IMR-90 (cell line): Measurements from ENCODE around the gene NTSR1. TPM values are rescaled to one million over a fixed set of nuclear protein-coding genes. Genes with fewer than 3 reads are reported as not detected.

Experiments
- ATAC-seq: fragments of 200-7000 bp; cut with Tn5 transposase; 2 replicates; pipeline ENCODE4 v1.9.1; 2020; ENCODE audit warnings: low read depth, mild to moderate bottlenecking, moderate library complexity
- BruUV-seq: library from RNA; stranded (reverse); fragments of 400-500 nt; replicated peaks from 2 replicates; lab custom pipeline; 2021; lab: Mats Ljungman, UMichigan
- CTCF ChIA-PET: fragments of 300-600 bp; formaldehyde crosslinking; extraction: SDS; loops from one replicate; lab custom pipeline; 2021; ENCODE audit warnings: antibody characterized with exemption; lab: Yijun Ruan, JAX
- POLR2A ChIA-PET: fragments of 300-600 bp; sonication (Branson Sonifier 250); formaldehyde crosslinking; loops from one replicate; lab custom pipeline; 2022; ENCODE audit warnings: antibody characterized with exemption; ENCODE audit not compliant: unreplicated experiment; lab: Charles Lee
- DNase-seq: peaks from one replicate; pipeline ENCODE4 v3.0.0; 2013
- H2AFZ ChIP-seq: replicated peaks from 2 replicates; pipeline ENCODE3; 2013; ENCODE audit warnings: low read length, mild to moderate bottlenecking; ENCODE audit not compliant: poor library complexity
- H2AK5ac ChIP-seq: 2 replicates; pipeline ENCODE4 v1.6.1; 2013; ENCODE audit warnings: low read depth, low read length, inconsistent platforms
- H2AK9ac ChIP-seq: replicated peaks from 2 replicates; pipeline ENCODE3; 2013; ENCODE audit warnings: mild to moderate bottlenecking, low read depth, low read length, moderate library complexity; ENCODE audit not compliant: poor library complexity
- H2BK120ac ChIP-seq: 2 replicates; pipeline ENCODE4 v1.6.1; 2013; ENCODE audit warnings: low read depth, low read length, inconsistent platforms
- H2BK15ac ChIP-seq: 3 replicates; pipeline ENCODE4 v1.6.1; 2013; ENCODE audit warnings: low read depth, low read length, inconsistent platforms
- H2BK20ac ChIP-seq: 2 replicates; pipeline ENCODE4 v1.6.1; 2013; ENCODE audit warnings: low read depth, mild to moderate bottlenecking, inconsistent platforms, low read length, moderate library complexity
- H2BK5ac ChIP-seq: 2 replicates; pipeline ENCODE4 v1.6.1; 2013; ENCODE audit warnings: mild to moderate bottlenecking, low read depth, low read length, inconsistent platforms; ENCODE audit not compliant: poor library complexity, severe bottlenecking
- H3K14ac ChIP-seq: replicated peaks from 2 replicates; pipeline ENCODE4 v1.6.1; 2013; ENCODE audit warnings: low read depth, low read length, inconsistent platforms
- H3K18ac ChIP-seq: 2 replicates; pipeline ENCODE4 v1.6.1; 2013; ENCODE audit warnings: low read depth, low read length, control low read depth
- H3K23ac ChIP-seq: 2 replicates; pipeline ENCODE4 v1.6.1; 2013; ENCODE audit warnings: low read depth, low read length, inconsistent platforms
- H3K27ac ChIP-seq: 2 replicates; pipeline ENCODE4 v1.5.1; 2013; ENCODE audit warnings: mild to moderate bottlenecking, control low read depth, low read length; ENCODE audit not compliant: insufficient read depth
- H3K27me3 ChIP-seq: 2 replicates; pipeline ENCODE4 v1.6.1; 2013; ENCODE audit warnings: low read length; ENCODE audit not compliant: control insufficient read depth, insufficient read depth
- H3K36me3 ChIP-seq: 2 replicates; pipeline ENCODE4 v1.6.1; 2013; ENCODE audit warnings: low read length, mixed read lengths; ENCODE audit not compliant: control insufficient read depth, insufficient read depth
- H3K4ac ChIP-seq: 2 replicates; pipeline ENCODE4 v1.6.1; 2013; ENCODE audit warnings: low read depth, low read length, inconsistent platforms
- H3K4me1 ChIP-seq: 2 replicates; pipeline ENCODE4 v1.6.1; 2013; ENCODE audit warnings: low read length, mixed read lengths; ENCODE audit not compliant: control insufficient read depth, insufficient read depth
- H3K4me2 ChIP-seq: 2 replicates; pipeline ENCODE4 v1.6.1; 2013; ENCODE audit warnings: low read depth, mild to moderate bottlenecking, control low read depth, low read length, moderate library complexity
- H3K4me3 ChIP-seq: 2 replicates; pipeline ENCODE4 v1.5.1; 2013; ENCODE audit warnings: low read depth, mild to moderate bottlenecking, control low read depth, low read length, moderate library complexity; ENCODE audit not compliant: insufficient read depth
- H3K56ac ChIP-seq: 2 replicates; pipeline ENCODE4 v1.6.1; 2013; ENCODE audit warnings: low read length, inconsistent platforms; ENCODE audit not compliant: insufficient read depth; ENCODE audit errors: extremely low read depth
- H3K79me1 ChIP-seq, 2 experiments: 2 replicates each; pipeline ENCODE4 v1.6.1; 2013; ENCODE audit warnings: low read length in 2 of 2, inconsistent platforms in 1 of 2, low read depth in 1 of 2
- H3K9ac ChIP-seq: 2 replicates; pipeline ENCODE4 v1.6.1; 2013; ENCODE audit warnings: low read depth, low read length, control low read depth
- H3K9me1 ChIP-seq: 2 replicates; pipeline ENCODE4 v1.6.1; 2013; ENCODE audit warnings: low read length, inconsistent platforms; ENCODE audit not compliant: insufficient read depth
- H3K9me3 ChIP-seq: 2 replicates; pipeline ENCODE4 v1.6.1; 2013; ENCODE audit warnings: low read length; ENCODE audit not compliant: control insufficient read depth, insufficient read depth
- H4K20me1 ChIP-seq: 2 replicates; pipeline ENCODE4 v1.6.1; 2013; ENCODE audit warnings: low read length, inconsistent platforms; ENCODE audit not compliant: insufficient read depth
- H4K5ac ChIP-seq: 2 replicates; pipeline ENCODE4 v1.6.1; 2013; ENCODE audit warnings: mild to moderate bottlenecking, low read depth, low read length, control low read depth
- H4K8ac ChIP-seq, 2 experiments: 2 replicates each; pipeline ENCODE4 v1.6.1; 2013; ENCODE audit warnings: low read depth in 2 of 2, low read length in 2 of 2, control low read depth in 1 of 2, inconsistent platforms in 1 of 2
- H4K91ac ChIP-seq: 2 replicates; pipeline ENCODE4 v1.6.1; 2013; ENCODE audit warnings: low read depth, low read length, inconsistent platforms; ENCODE audit not compliant: insufficient read depth
- BHLHE40 ChIP-seq: fragments of 150-350 bp; IDR thresholded peaks from 2 replicates; pipeline ENCODE4 v1.6.1; 2016; ENCODE audit warnings: mild to moderate bottlenecking, low read depth, low read length
- CEBPB ChIP-seq: IDR thresholded peaks from 2 replicates; pipeline ENCODE4 v1.6.1; 2012; ENCODE audit warnings: low read depth, low read length, improper control_type of control experiment
- CHD1 ChIP-seq: IDR thresholded peaks from 2 replicates; pipeline ENCODE4 v1.6.1; 2012; ENCODE audit warnings: low read depth, low read length, improper control_type of control experiment
- FOS ChIP-seq: fragments of 150-350 bp; IDR thresholded peaks from 2 replicates; pipeline ENCODE4 v1.6.1; 2016; ENCODE audit warnings: low read depth, low read length
- MAFK ChIP-seq: IDR thresholded peaks from 2 replicates; pipeline ENCODE4 v1.6.1; 2012; ENCODE audit warnings: low read depth, low read length, improper control_type of control experiment
- MAZ ChIP-seq: IDR thresholded peaks from 2 replicates; pipeline ENCODE4 v1.6.1; 2012; ENCODE audit warnings: low read depth, mild to moderate bottlenecking, low read length, improper control_type of control experiment, moderate library complexity, borderline replicate concordance
- MXI1 ChIP-seq: IDR thresholded peaks from 2 replicates; pipeline ENCODE4 v1.6.1; 2012; ENCODE audit warnings: low read depth, mild to moderate bottlenecking, low read length, moderate library complexity, borderline replicate concordance
- NFE2L2 ChIP-seq: fragments of 150-350 bp; IDR thresholded peaks from 2 replicates; pipeline ENCODE4 v1.6.1; 2016; ENCODE audit warnings: low read depth, mild to moderate bottlenecking, low read length
- POLR2A ChIP-seq: IDR thresholded peaks from 2 replicates; pipeline ENCODE4 v1.6.1; 2012; ENCODE audit warnings: mild to moderate bottlenecking, low read depth, low read length
- RCOR1 ChIP-seq: IDR thresholded peaks from 2 replicates; pipeline ENCODE4 v1.6.1; 2012; ENCODE audit warnings: mild to moderate bottlenecking, low read length, improper control_type of control experiment; ENCODE audit not compliant: insufficient replicate concordance
- RFX5 ChIP-seq: IDR thresholded peaks from 2 replicates; pipeline ENCODE4 v1.8.0; 2012; ENCODE audit warnings: low read depth, mild to moderate bottlenecking, low read length, moderate library complexity
- SMC3 ChIP-seq: fragments of 150-350 bp; IDR thresholded peaks from 2 replicates; pipeline ENCODE4 v1.6.1; 2016; ENCODE audit warnings: low read depth, mild to moderate bottlenecking, antibody characterized with exemption, low read length, moderate library complexity
- WGBS, 2 experiments: methylation state at CpG; one replicate each; pipeline versions ENCODE4 v1.1.5 to v1.1.7; 2013; ENCODE audit warnings: missing lambda C conversion rate in 2 of 2; ENCODE audit not compliant: insufficient read length in 1 of 2; ENCODE audit errors: extremely low coverage in 2 of 2; 5-methylcytosine and 5-hydroxymethylcytosine counted together
- dilution Hi-C: fragments of 300-500 bp; cut with HindIII; formaldehyde crosslinking; loops from one replicate; pipeline ENCODE4 v1.14.3; 2018; ENCODE audit warnings: low sequenced_read_pairs; ENCODE audit not compliant: unreplicated experiment
- in situ Hi-C: fragments of 300-500 bp; cut with MboI; formaldehyde crosslinking; loops from 3 replicates; pipeline ENCODE4 v1.14.3; 2019; ENCODE audit warnings: low sequenced_read_pairs, inconsistent platforms, mixed read lengths
- intact Hi-C: fragments of 100-400 bp; cut with micrococcal nuclease; formaldehyde crosslinking; loops from 2 replicates; pipeline ENCODE4 v1.10.0; 2022
- polyA plus RNA-seq, 3 experiments: library from polyadenylated mRNA; depleted of rRNA; stranded (reverse); fragments of >200 nt; gene quantifications; 2 replicates each; pipeline ENCODE4 v1.2.3, GENCODE V29; 2012; ENCODE audit warnings: low replicate concordance in 1 of 3
- total RNA-seq: library from RNA; depleted of rRNA; stranded (reverse); fragments of >200 nt; gene quantifications from 2 replicates; pipeline ENCODE4 v1.2.3, GENCODE V29; 2012
- TF ChIP-seq, protein P1 (sequence below): conservative IDR thresholded peaks from 2 replicates; pipeline ENCODE4 v1.5.1; 2012; ENCODE audit warnings: mild to moderate bottlenecking, low read depth, low read length, improper control_type of control experiment
- TF ChIP-seq, protein P2 (sequence below): fragments of 150-350 bp; IDR thresholded peaks from 2 replicates; pipeline ENCODE4 v1.6.1; 2016; ENCODE audit warnings: low read depth, mild to moderate bottlenecking, low read length, moderate library complexity, borderline replicate concordance

Gene NTSR1
- total and polyA plus RNA-seq, 2 of the 4 experiments (the other 2 are of a cell fraction), result 0.54 to 1.8 TPM

DNA sequence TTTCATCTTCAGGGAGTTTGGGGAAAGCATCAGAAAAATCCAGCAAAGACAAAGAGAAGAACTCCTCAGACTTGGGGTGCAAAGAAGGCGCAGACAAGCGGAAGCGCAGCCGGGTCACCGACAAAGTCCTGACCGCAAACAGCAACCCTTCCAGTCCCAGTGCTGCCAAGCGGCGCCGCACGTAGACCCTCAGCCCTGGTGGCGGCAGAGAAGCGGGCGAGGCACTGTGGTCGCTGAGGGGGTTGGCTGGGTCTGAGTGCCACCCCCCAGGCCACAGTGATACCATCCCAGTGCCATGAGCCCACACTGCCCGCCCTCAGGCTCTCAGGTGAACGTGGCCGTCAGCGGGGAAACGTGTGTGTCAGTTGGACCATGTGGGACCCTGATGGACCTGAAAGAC lies 90.8 kb downstream of the NTSR1 start:
- 97% methylated on average over 14 of the region's 19 CpGs; no CpG with 5 or more reads in 1 of the 2 experiments for WGBS, 2 experiments
- H3K4me3 ChIP-seq, result no peak overlapping the region
- no peak overlapping the region for H2BK120ac ChIP-seq
- ATAC-seq (no peak), DNase-seq (no peak)
- H3K18ac ChIP-seq, result no peak overlapping the region
- H3K9me1 ChIP-seq, result no peaks in the 10 kb centered on the region
- H3K4me2 ChIP-seq, result no peak overlapping the region
- no peak overlapping the region for H2BK20ac ChIP-seq
- peaks cover 32% of the 10 kb centered on the region for H3K36me3 ChIP-seq
- peaks cover 11 to 15% of the 10 kb centered on the region in 2 experiments for H3K79me1 ChIP-seq
- H4K20me1 ChIP-seq, result peaks cover 14% of the 10 kb centered on the region
- H2AK5ac ChIP-seq, result no peak overlapping the region
- no peak overlapping the region for H2AFZ ChIP-seq
- H3K27me3 ChIP-seq, result no peaks in the 10 kb centered on the region
- ChIA-PET CTCF (no interaction called here), POLR2A (no interaction called here)
- H4K8ac ChIP-seq, result no peak overlapping the region
- H2BK15ac ChIP-seq, result no peak overlapping the region
- H2AK9ac ChIP-seq, result no peak overlapping the region
- no peak overlapping the region for H4K5ac ChIP-seq
- no peak overlapping the region for H3K27ac ChIP-seq
- no peak overlapping the region for H3K23ac ChIP-seq
- peaks cover 6% of the 10 kb centered on the region for H3K4me1 ChIP-seq
- no peaks in the 10 kb centered on the region for H3K9me3 ChIP-seq
- no peak overlapping the region for H3K4ac ChIP-seq
- H3K9ac ChIP-seq, result no peak overlapping the region
- no peak overlapping the region for H2BK5ac ChIP-seq
- TF ChIP-seq MAFK (no peak), SMC3 (no peak), MAZ (no peak), BHLHE40 (no peak), CEBPB (no peak), NFE2L2 (no peak), RCOR1 (no peak), POLR2A (no peak), CHD1 (no peak), RFX5 (no peak), FOS (no peak), MXI1 (no peak)
- TF ChIP-seq, protein P1, sequence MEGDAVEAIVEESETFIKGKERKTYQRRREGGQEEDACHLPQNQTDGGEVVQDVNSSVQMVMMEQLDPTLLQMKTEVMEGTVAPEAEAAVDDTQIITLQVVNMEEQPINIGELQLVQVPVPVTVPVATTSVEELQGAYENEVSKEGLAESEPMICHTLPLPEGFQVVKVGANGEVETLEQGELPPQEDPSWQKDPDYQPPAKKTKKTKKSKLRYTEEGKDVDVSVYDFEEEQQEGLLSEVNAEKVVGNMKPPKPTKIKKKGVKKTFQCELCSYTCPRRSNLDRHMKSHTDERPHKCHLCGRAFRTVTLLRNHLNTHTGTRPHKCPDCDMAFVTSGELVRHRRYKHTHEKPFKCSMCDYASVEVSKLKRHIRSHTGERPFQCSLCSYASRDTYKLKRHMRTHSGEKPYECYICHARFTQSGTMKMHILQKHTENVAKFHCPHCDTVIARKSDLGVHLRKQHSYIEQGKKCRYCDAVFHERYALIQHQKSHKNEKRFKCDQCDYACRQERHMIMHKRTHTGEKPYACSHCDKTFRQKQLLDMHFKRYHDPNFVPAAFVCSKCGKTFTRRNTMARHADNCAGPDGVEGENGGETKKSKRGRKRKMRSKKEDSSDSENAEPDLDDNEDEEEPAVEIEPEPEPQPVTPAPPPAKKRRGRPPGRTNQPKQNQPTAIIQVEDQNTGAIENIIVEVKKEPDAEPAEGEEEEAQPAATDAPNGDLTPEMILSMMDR, result no peak
- TF ChIP-seq, protein P2, sequence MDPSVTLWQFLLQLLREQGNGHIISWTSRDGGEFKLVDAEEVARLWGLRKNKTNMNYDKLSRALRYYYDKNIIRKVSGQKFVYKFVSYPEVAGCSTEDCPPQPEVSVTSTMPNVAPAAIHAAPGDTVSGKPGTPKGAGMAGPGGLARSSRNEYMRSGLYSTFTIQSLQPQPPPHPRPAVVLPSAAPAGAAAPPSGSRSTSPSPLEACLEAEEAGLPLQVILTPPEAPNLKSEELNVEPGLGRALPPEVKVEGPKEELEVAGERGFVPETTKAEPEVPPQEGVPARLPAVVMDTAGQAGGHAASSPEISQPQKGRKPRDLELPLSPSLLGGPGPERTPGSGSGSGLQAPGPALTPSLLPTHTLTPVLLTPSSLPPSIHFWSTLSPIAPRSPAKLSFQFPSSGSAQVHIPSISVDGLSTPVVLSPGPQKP, result no peak
- BruUV-seq, result TSS peak; percentile 86
- no peak overlapping the region for H4K91ac ChIP-seq
- intact Hi-C loops, result no loop called here
- dilution Hi-C loops, result no loop called here
- no peak overlapping the region for H3K56ac ChIP-seq
- in situ Hi-C loops, result no loop called here
- H3K14ac ChIP-seq, result no peak overlapping the region
